DMS79 treated with DMSO at 0.1 percent for 48 hours (cell line): ENCODE measurements around the gene CUL1.

Source experiments
- DNase-seq: peaks from one replicate; lab custom pipeline; 2025; lab: John Stamatoyannopoulos, UW

Gene CUL1

DNA sequence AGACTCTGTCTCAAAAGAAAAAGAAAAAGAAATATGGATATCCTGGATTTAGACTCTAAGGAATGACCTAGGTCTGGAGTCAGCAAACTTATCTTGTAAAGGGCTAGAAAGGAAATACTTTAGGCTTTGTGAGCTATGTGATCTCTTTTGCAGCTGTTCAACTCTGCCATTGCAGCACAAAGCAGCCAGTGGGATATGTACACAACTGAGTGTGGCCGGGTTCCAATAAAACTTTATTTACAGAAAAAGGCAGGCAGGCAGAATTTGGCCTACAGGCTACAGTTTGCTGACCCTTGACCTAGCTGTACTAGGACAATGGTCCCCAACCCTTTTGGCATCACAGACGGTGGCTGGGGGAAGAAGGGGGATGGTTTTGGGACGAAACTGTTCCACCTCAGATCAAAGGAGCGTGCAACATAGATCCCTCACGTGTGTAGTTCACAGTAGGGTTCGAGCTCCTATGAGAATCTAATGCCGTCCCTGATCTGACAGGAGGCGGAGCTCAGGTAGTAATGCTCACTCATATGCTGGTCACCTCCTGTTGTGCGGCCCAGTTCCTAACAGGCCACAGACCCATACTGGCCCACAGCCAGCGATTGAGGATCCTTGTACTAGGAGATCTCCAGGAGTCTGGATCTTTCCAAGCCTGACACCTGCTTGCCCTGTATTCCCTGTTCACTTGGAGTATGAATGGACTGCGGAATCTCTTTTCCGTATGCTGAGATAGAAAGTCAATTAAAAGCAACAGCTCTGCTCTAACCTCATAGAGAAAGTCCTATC lies 63.0 kb downstream of the CUL1 start:
- no peak for DNase-seq

DNA sequence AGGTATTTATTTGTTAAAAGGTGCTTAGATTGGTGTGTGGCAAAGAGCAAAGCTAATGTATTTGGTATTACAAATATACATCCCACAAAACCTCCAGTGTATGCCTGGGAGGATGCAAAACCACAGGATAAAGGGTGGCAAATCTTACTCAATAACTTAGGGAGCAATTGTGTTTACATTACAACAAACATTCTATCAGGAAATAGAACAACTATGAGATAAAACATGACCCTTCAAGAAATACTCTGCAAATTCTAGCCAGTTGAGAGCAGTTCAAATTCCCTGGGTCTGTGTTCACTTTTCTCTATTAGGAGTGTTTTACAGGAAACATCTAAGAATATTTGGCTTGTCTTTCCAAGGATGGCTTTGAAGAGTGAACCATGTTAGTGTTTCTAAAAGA lies 64.9 kb downstream of the CUL1 start:
- DNase-seq, result no peak

DNA sequence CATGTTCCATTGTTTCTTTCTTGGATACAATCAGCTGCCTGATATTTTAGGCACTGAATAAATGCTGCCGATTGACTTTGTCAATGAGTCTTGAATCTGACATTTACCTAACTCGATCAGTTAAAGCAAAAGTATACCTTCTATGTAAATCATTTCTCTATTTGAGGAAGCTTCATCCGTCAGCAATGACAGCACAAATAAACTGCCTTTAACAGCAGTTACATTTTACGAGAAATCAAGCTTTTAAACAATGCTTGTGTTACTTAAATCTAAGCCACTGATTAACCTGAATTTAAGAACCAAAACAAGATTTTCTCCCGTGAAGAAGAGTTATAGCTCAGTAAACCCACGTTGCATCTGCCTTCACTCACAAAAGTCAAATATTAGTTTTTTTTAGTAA lies 71.3 kb downstream of the CUL1 start:
- no peak for DNase-seq

DNA sequence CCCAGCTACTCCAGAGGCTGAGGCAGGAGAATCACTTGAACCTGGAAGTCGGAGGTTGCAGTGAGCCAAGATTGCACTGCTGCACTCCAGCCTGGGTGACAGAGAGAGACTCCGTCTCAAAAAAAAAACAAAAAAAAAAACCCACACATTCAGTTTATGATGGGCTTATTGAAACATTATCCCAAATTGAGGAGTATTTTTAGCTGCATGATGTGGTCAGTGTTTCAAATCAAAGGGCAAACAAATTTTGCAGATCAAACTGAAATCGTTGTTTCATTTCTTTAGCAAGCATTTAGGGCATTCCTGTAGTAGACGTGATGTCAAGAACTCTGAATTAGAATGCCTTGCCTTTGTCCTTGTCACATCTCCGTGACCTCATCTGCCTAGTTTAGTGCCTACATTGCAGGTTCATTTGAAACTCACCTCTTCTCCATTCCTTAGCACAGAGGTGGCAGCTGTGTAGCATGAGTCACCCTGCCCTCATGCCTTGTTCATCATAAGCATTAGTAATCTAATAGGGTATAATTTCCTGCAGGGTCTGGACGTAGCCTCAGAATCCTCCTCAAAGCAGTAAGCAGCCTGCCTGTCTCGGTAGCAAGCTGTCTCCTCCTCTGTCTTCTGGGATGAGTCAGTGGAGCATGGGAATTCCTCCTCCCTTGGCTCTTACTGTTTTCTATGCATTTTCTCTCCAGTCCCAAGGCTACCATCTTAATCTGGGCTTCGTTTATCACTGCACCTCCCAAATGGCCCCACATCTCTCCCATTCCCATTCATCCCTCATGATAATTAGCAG lies 73.8 kb downstream of the CUL1 start:
- DNase-seq, result no peak

DNA sequence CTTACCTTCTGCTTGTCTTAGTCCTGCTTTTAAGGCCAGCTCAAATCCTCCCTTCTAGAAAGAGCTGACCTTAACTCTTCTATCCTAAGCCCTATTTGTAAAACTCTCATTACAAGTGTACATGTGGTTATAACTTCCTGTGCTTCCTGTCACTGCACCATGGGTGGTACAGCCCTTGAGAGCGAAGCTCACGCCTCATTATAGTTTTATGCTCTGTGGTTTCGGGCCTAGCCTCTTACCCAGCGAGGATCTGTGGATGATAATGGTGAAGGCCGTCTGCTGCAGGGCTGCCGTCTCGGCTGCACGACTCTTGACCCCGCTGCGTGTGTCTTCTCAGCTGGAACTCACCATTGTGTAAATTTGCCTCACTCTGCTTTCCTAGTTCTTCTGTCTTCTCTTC lies 74.6 kb downstream of the CUL1 start:
- DNase-seq, result peak; percentile 67

DNA sequence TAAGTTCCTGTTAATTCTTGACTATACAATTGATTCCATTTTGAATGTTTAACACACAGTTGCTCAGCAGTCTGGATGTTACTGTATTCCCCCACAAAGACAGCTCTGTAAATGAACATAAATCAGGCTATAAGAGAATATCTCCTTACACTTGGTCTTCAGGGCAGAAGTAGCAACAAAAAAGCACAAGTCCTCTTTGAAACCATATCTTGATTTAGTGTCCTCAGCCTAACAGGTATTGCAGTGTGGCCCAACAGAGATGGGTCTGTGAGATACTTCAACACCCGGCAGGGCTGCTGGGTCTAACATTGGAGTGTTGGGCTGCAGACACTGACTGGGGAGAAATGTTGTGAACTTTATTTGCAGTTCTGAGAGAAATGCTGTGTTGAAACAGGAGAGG lies 75.8 kb downstream of the CUL1 start:
- DNase-seq, result no peak

DNA sequence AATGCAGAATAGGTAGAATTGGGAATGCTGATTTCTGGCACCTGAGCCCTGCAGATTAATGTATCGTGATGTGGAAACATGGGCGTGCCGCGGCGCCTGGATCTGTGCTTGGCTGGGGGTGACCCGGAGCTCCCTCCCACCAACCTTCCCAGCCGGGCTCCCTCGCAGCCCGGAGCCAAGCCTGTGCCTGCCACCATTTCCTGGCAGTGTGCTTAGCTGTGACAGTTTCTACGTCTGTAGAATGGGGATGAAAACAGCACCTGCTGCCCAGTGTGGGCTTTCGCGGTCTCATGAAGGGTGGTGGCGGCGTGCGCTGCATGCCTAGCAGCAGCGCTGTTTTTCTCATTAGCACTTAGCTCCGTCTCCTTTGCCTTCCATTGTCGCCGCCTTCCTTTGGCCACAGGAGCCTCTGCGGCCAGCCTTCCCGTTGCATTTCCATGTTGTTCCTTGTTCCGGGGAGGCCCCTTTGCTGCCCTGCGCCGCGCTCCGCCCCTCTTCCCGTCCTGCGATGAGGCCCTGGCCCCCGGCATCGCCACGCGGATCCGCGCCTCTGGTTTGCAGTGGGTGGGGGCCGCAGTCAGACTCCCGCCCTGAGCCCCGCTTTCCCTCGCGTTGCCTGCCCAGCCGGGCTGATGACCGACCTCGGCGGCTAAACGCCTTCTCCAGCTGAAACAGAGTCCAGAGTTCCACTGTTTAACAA lies 84.2 kb downstream of the CUL1 start:
- DNase-seq, result no peak

DNA sequence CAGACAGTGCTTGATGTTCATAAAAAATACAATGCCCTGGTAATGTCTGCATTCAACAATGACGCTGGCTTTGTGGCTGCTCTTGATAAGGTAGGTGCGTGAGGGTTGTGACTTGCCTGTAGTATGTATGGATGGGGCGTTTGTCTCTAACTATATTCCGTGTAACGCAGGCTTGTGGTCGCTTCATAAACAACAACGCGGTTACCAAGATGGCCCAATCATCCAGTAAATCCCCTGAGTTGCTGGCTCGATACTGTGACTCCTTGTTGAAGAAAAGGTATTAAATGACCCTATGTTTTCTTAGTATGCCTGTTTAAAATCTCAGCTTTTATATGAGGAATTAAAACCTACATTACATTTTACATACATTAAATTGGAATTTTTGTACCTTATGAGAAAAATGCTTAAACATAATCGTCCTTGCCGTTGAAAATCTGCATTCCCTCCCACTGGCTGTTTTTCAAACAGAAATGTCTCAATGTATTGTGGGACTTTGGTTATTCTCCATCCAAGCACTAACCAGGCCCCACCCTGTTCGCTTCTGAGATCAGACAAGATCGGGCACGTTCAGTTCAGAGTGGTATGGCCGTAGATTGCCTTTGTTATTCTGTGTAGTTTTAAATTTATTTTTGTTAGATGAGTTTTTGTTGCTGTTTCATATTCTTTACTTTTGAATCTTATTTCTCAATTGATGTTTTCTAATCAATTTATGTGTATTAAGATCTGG lies 85.3 kb downstream of the CUL1 start:
- no peak for DNase-seq

DNA sequence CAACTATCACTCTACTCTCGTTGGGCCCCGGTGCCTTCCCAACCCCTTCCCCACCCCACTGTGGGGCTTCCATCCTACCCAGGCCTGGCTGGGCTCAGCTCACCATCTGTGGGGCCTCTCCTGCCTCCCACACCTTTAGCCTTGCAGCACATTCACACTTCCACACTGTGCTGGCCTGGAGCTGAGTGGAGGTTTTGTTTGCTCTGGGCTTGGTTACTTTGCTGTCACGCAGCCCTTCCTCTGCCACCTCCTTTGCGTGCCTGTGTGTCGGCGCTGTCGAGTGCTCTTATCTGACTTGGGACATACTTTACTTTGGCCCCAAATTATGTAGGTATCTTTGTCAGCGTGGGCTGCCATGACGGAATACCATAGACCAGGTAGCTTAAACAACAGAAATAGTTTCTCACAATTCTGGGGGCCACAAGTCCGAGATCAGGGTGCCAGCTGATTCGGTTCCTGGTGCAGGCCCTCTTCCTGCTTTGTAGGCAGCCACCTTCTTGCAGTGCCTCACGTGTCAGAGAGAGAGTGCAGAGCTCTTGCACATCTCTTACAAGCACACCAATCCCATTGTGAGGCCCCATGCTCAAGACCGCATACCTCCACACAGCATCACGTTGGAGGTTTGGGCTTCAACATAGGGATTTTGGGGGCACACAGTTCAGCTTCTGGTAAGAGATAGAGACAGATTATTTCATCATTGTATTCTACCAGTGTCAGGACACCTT lies 89.0 kb downstream of the CUL1 start:
- DNase-seq, result no peak

DNA sequence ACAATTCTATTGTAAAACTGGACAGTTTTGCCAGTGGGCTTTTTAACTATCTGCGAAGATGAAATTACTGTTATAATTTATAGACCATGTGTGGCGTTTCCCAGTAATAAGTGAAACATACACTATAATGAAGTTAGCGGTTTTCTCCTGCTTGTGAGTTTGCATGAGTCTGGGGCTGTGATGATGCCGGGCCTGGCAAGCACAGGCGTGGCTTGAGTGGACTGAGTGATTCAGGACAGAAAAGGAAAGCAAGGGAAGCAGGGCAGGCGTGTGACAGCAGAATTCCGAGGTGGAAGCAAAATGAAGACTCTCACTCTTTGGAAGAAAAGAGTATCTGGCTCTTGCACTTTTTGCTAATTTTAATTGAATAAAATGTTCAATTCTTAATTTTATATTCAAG lies 90.5 kb downstream of the CUL1 start:
- no peak for DNase-seq

DNA sequence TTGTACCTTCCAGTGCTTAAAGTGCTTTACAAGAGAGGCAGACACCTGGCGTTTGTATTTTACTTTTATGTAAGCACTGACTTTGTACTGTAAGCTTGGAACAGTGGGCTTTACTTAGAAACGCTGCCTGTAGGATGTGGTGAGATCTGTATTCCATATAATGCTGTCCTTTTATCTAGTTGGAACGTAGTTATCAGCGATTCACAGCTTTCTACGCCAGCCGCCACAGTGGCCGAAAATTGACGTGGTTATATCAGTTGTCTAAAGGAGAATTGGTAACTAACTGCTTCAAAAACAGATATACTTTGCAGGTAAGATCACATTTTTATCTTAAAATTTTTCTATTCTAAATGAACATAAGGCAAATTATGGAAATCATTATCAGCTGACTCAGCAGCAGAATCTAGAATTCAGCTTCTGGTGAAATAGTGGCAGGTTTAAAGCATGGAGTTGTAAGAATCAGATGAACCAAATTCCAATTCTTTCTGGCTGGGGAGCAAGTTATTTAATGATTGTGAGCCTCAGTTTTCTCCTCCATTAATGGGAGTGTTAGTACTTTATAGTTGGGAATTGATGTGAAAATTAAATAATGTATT lies 91.5 kb downstream of the CUL1 start:
- DNase-seq, result no peak

DNA sequence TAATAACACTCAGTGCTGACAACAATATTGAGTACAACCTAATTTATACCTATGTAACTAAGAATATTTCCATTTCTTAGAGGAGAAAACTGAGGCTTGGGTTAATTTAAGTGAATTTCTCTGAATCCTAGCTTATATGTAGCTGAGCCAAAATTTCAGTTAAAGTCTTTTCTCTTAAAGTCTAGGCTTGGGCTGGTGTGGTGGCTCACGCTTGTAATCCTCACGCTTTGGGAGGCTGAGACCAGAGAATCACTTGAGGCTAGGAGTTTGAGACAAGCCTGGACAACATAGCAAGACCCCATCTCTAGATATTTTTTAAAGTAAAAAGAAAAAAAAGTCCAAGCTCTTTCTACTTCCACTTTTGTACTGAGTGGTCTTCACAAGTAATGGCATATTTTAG lies 92.1 kb downstream of the CUL1 start:
- no peak for DNase-seq

DNA sequence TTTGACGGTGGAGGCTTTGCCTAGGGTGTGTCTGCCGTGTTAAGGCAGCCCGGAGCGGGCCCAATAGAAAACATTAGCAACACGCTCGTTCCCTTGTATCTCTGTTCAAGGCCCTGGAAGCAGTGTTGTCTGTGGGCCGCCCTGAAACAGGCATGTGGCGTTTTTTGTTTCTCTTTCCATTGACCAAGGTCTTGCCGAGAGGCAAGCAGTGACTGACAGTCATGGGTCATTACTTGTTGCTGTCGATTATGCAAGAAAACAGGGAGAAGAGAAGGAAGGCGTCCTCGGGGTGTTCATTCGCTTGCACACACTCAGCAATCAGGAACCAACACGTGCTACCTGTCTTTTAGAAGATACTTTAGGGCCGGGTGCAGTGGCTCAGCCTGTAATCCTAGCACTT lies 92.8 kb downstream of the CUL1 start:
- no peak for DNase-seq

DNA sequence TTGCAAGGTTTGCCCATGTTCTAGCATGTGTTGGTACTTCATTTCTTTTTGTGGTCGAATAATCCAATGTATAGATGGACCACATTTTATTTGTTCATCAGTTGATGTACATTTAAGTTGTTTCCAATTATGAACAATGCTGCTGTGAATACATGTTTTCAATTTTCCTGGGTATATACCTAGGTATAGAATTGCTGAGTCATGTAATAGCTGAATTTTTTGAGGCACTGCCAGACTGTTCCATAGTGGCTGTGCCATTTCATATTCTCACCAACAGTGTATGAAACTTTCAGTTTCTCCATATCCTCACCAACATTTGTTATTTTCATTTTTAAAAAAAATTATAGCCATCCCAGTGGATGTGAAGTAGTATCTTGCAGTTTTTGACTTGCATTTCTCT lies 94.9 kb downstream of the CUL1 start:
- DNase-seq, result no peak

DNA sequence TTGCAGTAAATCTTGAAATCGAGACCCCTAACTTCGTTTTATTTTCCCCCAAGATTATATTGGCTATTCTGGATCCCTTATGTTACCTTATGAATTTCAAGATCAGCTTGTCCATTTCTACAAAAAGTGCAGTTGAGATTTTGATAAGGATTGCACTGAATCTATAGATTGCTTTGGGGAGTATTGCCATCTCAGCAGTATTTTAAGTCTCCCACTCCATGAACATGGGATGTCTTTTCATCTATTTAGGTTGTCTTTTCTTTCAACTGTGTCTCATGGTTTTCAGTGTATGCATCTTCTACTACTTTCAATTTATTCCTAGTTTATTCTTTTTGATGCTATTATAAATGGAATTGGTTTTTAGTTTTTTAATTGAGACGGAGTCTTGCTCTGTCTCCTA lies 95.8 kb downstream of the CUL1 start:
- no peak for DNase-seq

DNA sequence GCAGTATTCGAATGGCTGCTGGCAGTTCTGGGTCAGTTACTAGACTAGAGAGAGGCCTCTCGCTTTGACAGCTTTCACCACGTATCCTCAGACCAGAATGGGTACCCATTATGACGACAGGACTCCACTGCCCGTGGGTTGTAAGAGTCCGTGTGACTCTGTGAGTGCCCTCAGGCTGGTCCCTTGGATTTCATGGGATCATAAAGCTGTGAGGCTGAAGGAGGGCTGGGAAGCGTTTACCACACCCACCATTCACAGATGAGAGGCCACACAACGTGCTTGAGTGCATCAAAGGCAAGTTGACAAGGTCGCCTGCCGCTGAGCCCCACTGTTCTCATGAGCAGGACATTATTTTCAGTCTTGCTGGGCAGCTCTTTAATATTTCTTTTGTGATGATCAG lies 98.1 kb downstream of the CUL1 start:
- no peak for DNase-seq

DNA sequence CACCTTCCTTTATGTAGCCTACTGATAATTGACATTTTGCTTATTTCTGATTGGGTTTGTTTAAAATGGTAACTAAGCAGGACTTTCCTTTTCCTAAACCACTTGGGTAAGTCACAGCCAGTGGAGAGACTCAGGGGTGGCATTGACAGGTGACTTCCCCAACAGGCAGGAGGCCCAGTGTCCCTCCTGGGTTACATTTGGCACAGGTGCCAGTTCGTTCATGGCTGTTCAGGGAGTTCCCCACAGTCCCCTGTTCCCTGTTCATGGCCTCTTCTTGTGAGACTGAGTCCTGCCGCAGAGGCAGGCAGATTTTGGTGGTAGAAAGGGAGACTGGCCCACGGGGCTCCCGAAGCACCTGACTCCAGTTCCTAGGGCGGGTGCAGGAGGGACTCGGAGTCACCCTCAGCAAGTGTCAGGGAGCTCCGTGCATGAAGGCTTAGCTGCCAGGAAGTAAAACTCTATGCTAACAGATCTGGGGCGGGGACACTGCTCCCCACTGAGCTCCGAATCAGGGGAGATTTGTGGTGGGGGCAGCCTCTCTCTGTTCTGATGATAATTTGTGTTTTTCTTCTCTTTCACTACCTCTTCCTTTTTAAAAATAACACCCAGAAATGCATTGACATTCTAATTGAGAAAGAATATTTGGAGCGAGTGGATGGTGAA lies 101.3 kb downstream of the CUL1 start:
- DNase-seq, result no peak

DNA sequence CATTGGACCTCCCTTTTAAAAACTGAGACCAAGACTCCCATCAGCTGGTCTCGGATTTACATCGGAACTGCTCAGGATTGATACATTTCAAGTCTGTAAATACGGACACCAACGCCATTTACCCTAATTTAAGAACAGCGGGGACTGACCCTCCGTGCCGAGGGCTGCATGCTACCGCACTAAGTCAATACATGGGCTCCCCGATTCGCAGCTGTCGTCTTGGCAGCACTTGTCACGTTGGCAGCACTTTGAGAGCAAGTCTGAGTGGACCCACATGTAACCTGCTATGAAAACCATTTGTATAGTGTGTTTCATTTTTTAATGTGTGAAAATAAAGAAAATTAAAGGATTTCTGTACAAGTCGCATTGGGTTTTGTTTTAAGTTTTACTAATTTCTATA lies 102.0 kb downstream of the CUL1 start:
- no peak for DNase-seq

DNA sequence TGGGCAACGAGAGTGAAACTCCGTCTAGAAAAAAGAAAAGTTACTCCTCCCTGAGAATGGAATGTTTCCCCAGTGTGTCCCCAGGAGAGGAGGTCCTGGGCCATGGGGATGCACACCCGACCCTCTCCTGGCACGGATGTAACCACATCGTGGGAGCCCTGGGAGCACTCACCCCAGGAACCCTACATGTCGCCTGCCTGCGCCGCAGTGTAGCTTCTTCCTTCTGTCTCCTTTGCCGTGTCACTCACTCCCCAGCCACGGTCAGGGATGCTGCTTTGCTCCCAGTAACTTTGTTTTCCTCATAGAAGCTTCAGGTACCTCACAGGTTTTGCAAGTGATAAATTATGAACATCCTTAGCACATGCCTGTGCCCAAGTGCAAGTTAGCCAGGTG lies 103.4 kb downstream of the CUL1 start:
- no peak for DNase-seq

DNA sequence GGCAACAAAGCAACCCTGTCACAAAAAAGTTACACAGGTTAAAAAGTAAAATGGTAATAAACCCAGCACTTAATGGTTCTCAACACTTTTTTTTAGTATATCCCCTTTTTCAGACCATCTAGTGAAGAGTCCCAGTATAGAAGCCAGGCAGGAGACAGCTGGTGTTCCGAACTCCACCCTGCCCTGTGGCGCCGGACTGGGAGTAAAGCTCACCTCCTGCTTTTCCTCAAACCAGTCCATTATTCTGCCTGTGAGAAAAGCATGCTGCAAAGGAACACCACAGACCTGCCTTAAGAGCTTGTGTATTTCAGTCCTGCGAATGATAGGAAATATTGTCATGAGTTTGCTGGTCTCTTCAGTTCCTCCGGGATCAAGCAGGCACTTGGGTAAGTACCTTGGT lies 104.4 kb downstream of the CUL1 start:
- no peak for DNase-seq
